Activated naive CD4-positive, alpha-beta T cell treated with anti-CD3 and anti-CD28 coated beads for 36 hours (primary cell): ENCODE measurements around the gene NEU1. TPM values are rescaled to one million over a fixed set of nuclear protein-coding genes. Genes with fewer than 3 reads are reported as not detected.
"Not testable (repeated sequence)": the region's sequence is repeated elsewhere in the genome, so short reads cannot be mapped to it uniquely, and the experiment has no call there.

ENCODE experiments used
- CTCF ChIA-PET: fragments of 350-600 bp; sonication (Branson Sonifier 250); formaldehyde crosslinking; loops from one replicate; lab custom pipeline; 2021; ENCODE audit warnings: antibody characterized with exemption; lab: Charles Lee
- DNase-seq: peaks from one replicate; pipeline ENCODE4 v3.0.0-alpha.2; 2020
- H3K27ac Mint-ChIP-seq: one replicate; pipeline ENCODE4 v1.8.0; 2021; ENCODE audit warnings: mild to moderate bottlenecking, mixed read lengths
- H3K27me3 Mint-ChIP-seq: one replicate; pipeline ENCODE4 v1.8.0; 2021; ENCODE audit warnings: low read depth, mixed read lengths
- H3K36me3 Mint-ChIP-seq: one replicate; pipeline ENCODE4 v1.8.0; 2021; ENCODE audit warnings: low read depth, mixed read lengths
- H3K4me1 Mint-ChIP-seq: one replicate; pipeline ENCODE4 v1.8.0; 2021; ENCODE audit warnings: low read depth, mixed read lengths
- H3K4me3 Mint-ChIP-seq: one replicate; pipeline ENCODE4 v1.8.0; 2021; ENCODE audit warnings: mild to moderate bottlenecking, moderate library complexity, mixed read lengths
- H3K9me3 Mint-ChIP-seq: one replicate; pipeline ENCODE4 v1.8.0; 2021; ENCODE audit warnings: mixed read lengths
- intact Hi-C: fragments of 100-400 bp; cut with micrococcal nuclease; formaldehyde crosslinking; loops from one replicate; pipeline ENCODE4 v1.15.1; 2023
- total RNA-seq, 2 experiments: library from RNA; stranded (reverse); gene quantifications; one replicate each; pipeline ENCODE4 v1.2.3, GENCODE V29; 2021

The NEU1 gene
- total RNA-seq = 1 to 10 TPM; 8.4 to 9.2 TPM

DNA sequence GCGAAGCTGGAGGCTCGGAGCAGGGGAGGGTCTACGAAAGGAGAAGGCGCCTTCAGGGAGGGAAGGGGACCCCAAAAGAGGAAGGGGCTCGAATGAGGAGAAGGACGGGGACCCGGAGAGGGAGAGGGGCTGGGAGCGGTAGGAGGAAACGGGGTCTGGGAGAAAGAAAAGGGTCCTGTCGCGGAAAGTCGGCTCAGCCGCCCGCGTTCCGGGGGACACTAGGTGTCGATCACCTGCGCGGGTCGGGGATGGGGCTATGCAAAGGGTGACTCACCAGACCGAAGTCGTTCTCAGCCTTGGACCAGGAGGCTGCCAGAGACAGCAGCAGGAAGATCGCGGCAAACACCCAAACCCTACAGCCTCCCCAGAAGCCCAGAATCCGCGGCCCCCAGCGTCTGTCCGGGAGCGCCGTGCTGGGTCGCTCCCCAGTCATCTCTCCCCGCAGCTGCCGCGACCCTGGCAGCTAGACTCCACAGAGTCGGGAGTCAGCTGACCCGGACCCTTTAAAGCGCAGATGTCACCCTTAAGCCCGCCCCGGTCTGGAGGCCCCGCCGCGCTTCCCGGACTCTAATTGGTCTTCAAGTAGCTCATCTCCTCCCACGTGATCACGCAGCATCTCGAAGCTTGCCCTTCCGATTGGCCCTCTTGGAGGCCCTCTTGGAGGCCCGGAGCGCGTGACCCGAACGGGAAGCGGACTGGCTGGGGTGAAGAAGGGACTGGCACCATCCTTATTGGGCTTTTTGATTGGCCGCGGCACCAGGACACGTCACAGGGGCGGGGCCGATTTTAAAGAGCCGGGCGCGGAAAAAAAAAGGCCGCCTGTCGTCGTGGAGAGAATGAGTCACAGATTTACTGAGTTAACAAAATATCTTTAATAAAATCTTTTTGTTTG, at the start of gene NEU1:
Gene NEU1, minus strand, starts transcription at position 478 of the 892 bp plus-strand sequence. Its CDS starts 45 bp downstream, at position 433.
- peaks cover 11% of the 10 kb centered on the region for H3K4me1 Mint-ChIP-seq
- no peaks in the 10 kb centered on the region for H3K36me3 Mint-ChIP-seq

GRCh38 chr6:31911826-31912585, 49.4 kb upstream of the NEU1 start:
- Mint-ChIP-seq H3K4me1 (peaks cover 15% of the 10 kb centered on the region), H3K27ac (no peak overlapping the region), H3K4me3 (no peak overlapping the region), H3K36me3 (no peaks in the 10 kb centered on the region), H3K9me3 (no peaks in the 10 kb centered on the region), H3K27me3 (peaks cover 5% of the 10 kb centered on the region)
- no peak for DNase-seq
- intact Hi-C loops = no loop called here
- CTCF ChIA-PET = interaction anchor here (1.0 kb wide), 1 partner anchor 40 kb away, joined by 3 read pairs; no protein-coding TSS in a partner anchor

More for the DNA sequence above, at the start of gene NEU1:
- intact Hi-C loops = loop anchor here (1.0 to 2.0 kb wide), 13 partner anchors 28 to 320 kb away; partner anchors contain the start of genes ABHD16A, BAG6, DDX39B and EHMT2
- CTCF ChIA-PET = interaction anchor here (0.6 to 2.5 kb wide), 5 partner anchors 30 to 198 kb away, joined by 3 to 7 read pairs (median 3); partner anchors contain the start of gene GPANK1
- no peaks in the 10 kb centered on the region for H3K27me3 Mint-ChIP-seq
- H3K27ac Mint-ChIP-seq = peak within 1 kb of the TSS; percentile 73
- H3K9me3 Mint-ChIP-seq = no peaks in the 10 kb centered on the region
- H3K4me3 Mint-ChIP-seq = peak within 1 kb of the TSS; percentile 90
- peak; percentile 100 for DNase-seq

GRCh38 chr6:31909298-31909697, 46.7 kb upstream of the NEU1 start:
- peaks cover 15% of the 10 kb centered on the region for H3K4me1 Mint-ChIP-seq
- H3K9me3 Mint-ChIP-seq, H3K36me3 Mint-ChIP-seq, H3K27ac Mint-ChIP-seq, H3K27me3 Mint-ChIP-seq, H3K4me3 Mint-ChIP-seq, DNase-seq, intact Hi-C loops: not testable (repeated sequence)
- CTCF ChIA-PET = interaction anchor here (0.5 to 0.7 kb wide), 3 partner anchors 22 to 231 kb away, joined by 3 to 4 read pairs (median 4); no protein-coding TSS in a partner anchor

DNA sequence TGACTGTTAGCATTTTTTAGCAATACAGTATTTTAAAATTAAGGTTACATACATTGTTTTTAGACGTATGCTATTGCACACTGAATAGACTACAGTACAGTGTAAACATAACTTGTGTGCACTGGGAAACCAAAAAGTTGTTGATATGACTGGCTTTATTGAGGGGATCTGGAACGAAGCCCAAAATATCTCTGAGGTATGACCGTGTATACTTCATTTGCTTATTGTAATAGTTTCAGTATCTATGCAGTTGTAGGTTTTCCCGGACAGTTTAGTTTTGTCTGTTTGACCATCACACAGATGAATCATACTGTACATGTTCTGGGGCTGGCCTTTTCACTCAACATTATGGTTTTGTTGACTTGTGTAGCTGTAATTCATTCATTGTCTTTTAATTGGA, 46.2 kb upstream of the NEU1 start:
- CTCF ChIA-PET = no interaction called here
- peaks cover 5% of the 10 kb centered on the region for H3K27me3 Mint-ChIP-seq
- H3K36me3 Mint-ChIP-seq = no peaks in the 10 kb centered on the region
- intact Hi-C loops = no loop called here
- H3K4me3 Mint-ChIP-seq = no peak overlapping the region
- peaks cover 15% of the 10 kb centered on the region for H3K4me1 Mint-ChIP-seq
- H3K9me3 Mint-ChIP-seq = no peaks in the 10 kb centered on the region
- DNase-seq = no peak
- H3K27ac Mint-ChIP-seq = no peak overlapping the region

- H3K27ac Mint-ChIP-seq, CTCF ChIA-PET, H3K4me3 Mint-ChIP-seq, H3K27me3 Mint-ChIP-seq, H3K36me3 Mint-ChIP-seq, intact Hi-C loops, H3K9me3 Mint-ChIP-seq, DNase-seq: not testable (repeated sequence)
- peaks cover 15% of the 10 kb centered on the region for H3K4me1 Mint-ChIP-seq
Observed at GRCh38 chr6:31908255-31908654, 45.6 kb upstream of the NEU1 start.

DNA sequence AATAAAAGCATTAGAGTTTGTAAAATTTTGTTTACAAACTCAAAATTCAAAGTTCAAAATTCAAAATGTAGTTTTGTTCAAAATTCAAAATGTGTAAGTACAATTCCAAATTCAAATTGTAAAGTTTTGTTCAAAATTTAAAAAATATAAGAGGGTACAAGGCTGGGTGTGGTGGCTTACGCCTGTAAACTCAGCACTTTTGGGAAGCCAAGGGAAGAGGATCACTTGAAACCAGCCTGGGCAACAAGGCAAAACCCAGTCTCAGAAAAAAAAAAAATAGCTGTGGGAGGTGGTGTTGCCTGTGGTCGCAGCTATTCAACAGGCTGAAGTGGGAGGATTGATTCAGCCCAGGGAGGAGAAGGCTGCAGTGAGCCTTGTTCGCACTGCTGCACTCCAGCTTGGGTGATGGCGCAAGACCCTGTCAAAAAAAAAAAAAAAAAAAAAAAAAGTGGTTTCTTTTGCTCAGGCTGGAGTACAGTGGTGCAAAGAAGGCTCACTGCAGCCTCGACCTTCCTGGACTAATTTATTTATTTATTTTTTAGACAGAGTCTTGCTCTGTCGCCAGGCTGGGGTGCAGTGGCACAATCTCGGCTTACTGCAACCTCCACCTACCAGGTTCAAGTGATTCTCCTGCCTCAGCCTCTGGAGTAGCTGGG, 44.7 kb upstream of the NEU1 start:
- Mint-ChIP-seq H3K27ac (no peak overlapping the region), H3K4me3 (no peak overlapping the region), H3K36me3 (no peaks in the 10 kb centered on the region), H3K27me3 (peaks cover 3% of the 10 kb centered on the region), H3K4me1 (peaks cover 21% of the 10 kb centered on the region), H3K9me3 (no peaks in the 10 kb centered on the region)
- intact Hi-C loops = no loop called here
- CTCF ChIA-PET = interaction anchor here (0.6 kb wide), 2 partner anchors 9 to 217 kb away, joined by 5 to 8 read pairs; no protein-coding TSS in a partner anchor
- no peak for DNase-seq

GRCh38 chr6:31906727-31907126, 44.1 kb upstream of the NEU1 start:
- DNase-seq, H3K4me3 Mint-ChIP-seq, H3K27ac Mint-ChIP-seq, intact Hi-C loops, H3K36me3 Mint-ChIP-seq, H3K9me3 Mint-ChIP-seq, H3K27me3 Mint-ChIP-seq: not testable (repeated sequence)
- CTCF ChIA-PET = interaction anchor here (0.6 kb wide), 1 partner anchor 217 kb away, joined by 5 read pairs; no protein-coding TSS in a partner anchor
- peaks cover 16% of the 10 kb centered on the region for H3K4me1 Mint-ChIP-seq

DNA sequence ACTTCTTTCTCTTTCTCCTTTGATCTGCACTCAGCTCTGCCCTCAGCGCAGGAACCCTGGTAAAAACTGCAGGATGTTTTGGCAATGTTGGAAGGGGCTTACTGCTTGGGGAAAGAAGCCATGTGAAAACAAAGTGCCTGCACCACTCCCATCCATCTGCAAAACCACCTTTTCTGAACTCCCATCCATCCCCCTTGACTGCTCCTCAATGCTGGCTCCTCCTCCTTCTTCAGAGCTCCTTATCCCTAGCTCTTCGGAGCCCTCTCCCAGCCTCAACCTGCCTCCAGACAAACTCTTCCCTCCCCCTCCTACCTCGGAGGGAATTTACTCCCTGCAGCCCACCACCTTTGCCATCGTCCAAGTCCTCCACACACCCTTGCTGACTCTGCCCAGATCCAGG, 43.5 kb upstream of the NEU1 start:
- Mint-ChIP-seq H3K27me3 (no peaks in the 10 kb centered on the region), H3K27ac (no peak overlapping the region), H3K9me3 (no peaks in the 10 kb centered on the region), H3K4me1 (peaks cover 12% of the 10 kb centered on the region), H3K36me3 (no peaks in the 10 kb centered on the region), H3K4me3 (no peak overlapping the region)
- intact Hi-C loops = no loop called here
- CTCF ChIA-PET = no interaction called here
- DNase-seq = no peak

DNA sequence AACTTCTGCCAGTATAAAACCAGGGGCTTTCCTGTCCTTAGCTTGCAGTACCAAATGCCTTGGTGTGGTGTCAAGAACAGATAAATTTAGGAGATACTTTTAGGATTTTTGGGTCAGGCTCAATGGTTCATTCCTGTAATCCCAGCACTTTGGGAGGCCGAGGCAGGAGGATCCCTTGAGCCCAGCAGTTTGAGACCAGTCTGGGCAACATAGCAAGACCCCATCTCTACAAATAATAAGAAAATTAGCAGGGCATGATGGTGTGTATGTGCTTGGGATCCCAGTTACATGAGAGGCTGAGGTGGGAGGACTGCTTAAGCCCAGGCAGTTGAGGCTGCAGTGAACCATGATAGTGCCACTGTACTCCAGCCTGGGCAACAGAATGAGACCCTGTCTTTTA, 42.4 kb upstream of the NEU1 start:
- intact Hi-C loops = no loop called here

DNA sequence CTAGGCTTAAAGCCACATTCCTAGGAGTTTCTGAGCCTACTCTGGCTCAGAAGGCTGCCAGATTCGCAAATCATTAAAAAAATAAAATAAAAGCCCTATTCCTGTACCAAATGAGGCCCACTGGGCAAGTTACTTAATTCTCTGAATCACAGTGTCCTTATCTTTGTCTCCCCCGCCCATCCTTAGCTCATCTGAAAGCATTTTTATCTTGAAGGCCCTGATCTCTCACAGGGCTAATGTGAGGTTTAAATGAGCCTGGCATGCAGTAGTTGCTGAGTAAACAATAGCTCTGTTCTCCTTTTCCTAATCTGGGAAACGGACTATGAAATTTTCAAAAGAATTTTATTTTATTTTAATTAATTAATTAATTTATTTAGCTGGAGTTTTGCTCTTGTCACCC, 41.3 kb upstream of the NEU1 start:
- intact Hi-C loops = loop anchor here (2.0 kb wide), 1 partner anchor 49 kb away; no protein-coding TSS in a partner anchor
- CTCF ChIA-PET = no interaction called here
- H3K27ac Mint-ChIP-seq = no peak overlapping the region
- no peaks in the 10 kb centered on the region for H3K27me3 Mint-ChIP-seq
- peaks cover 2% of the 10 kb centered on the region for H3K36me3 Mint-ChIP-seq
- H3K9me3 Mint-ChIP-seq = no peaks in the 10 kb centered on the region
- H3K4me3 Mint-ChIP-seq = no peak overlapping the region
- no peak for DNase-seq
- H3K4me1 Mint-ChIP-seq = peaks cover 25% of the 10 kb centered on the region

More for the DNA sequence above, 42.4 kb upstream of the NEU1 start:
- no peaks in the 10 kb centered on the region for H3K27me3 Mint-ChIP-seq
- H3K9me3 Mint-ChIP-seq = no peaks in the 10 kb centered on the region
- H3K36me3 Mint-ChIP-seq = no peaks in the 10 kb centered on the region
- DNase-seq = no peak
- H3K27ac Mint-ChIP-seq = no peak overlapping the region
- H3K4me1 Mint-ChIP-seq = peaks cover 15% of the 10 kb centered on the region
- no peak overlapping the region for H3K4me3 Mint-ChIP-seq
- CTCF ChIA-PET = no interaction called here

- DNase-seq = peak; percentile 87
- Mint-ChIP-seq H3K36me3 (peaks cover 2% of the 10 kb centered on the region), H3K27ac (peak within 1 kb of the TSS; percentile 81), H3K27me3 (no peaks in the 10 kb centered on the region), H3K4me1 (peaks cover 29% of the 10 kb centered on the region), H3K4me3 (peak within 1 kb of the TSS; percentile 82), H3K9me3 (no peaks in the 10 kb centered on the region)
- intact Hi-C loops = loop anchor here (1.0 to 2.0 kb wide), 2 partner anchors 39 to 51 kb away; no protein-coding TSS in a partner anchor
- CTCF ChIA-PET = no interaction called here
Observed at GRCh38 chr6:31901953-31902643, 39.5 kb upstream of the NEU1 start, which contains the start of gene ZBTB12. Gene ZBTB12, minus strand, starts transcription at chr6:31902086. Its CDS starts 781 bp downstream, at chr6:31901305.
